LoVo (cell line): Measurements from ENCODE around the gene ITGA2B.
"Not testable (repeated sequence)": the region's sequence is repeated elsewhere in the genome, so short reads cannot be mapped to it uniquely, and the experiment has no call there.

Experiments
- DNase-seq: peaks from one replicate; pipeline ENCODE4 v3.0.0-alpha.2; 2016; ENCODE audit warnings: low spot score

Gene ITGA2B

DNA sequence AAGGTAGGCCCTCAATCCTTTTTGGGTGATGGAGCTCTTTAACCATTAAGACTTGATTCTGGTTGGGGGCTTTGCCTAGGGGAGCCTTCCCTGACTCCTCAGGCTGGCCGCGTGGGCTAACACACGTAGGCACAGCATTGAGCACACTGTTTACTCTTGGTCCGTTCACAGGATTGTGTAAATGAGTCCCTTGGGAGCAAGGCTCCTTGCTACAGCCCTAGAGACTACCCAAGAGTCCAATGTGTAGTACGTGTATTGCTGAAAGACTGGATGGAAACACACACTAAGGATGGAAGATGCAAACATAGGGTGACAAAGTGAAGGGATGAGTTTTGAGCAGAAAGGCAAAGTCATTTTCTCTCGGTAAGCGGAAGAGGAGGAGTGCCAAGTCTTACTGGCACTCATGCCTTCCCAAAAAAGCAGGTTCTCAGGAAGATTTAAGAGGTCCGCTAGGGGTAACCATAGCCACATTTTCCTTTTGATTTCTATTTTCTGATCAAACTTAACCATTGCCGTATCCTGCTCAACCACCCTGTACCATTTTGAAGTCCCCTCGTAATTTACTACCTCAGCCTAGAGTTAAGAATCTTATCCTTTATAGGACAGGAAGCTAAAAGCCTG is 911 bp upstream of the ITGA2B start:
- no peak for DNase-seq

GRCh38 chr17:44389723-44390202 is 314 bp upstream of the ITGA2B start:
- DNase-seq: no peak

DNA sequence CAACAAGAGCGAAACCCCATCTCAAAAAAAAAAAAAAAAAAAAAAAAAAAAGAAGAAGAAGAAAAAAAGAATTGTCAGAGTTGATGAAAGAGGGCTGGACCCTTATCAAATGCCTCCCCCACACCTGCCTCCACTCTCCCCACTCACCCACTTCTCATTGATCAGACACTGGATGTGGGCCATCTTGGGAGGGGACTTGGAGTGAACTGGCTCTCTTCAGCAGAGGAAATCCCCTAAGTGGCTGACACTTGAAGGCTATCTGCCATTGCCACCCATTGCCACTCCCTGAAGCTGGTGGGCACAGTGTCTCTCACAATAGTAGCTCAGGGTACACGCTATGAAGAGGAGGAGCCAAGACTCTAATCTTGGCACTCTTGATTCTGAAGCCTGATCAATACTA is 1.6 kb downstream of the ITGA2B start:
- no peak for DNase-seq

- no peak for DNase-seq
These were observed 3.3 kb downstream of the ITGA2B start for GRCh38 chr17:44386182-44386525.

GRCh38 chr17:44385287-44386181 is 3.9 kb downstream of the ITGA2B start:
- peak; percentile 86 for DNase-seq

- no peak for DNase-seq
These were observed 4.6 kb downstream of the ITGA2B start for GRCh38 chr17:44384823-44385286.

DNA sequence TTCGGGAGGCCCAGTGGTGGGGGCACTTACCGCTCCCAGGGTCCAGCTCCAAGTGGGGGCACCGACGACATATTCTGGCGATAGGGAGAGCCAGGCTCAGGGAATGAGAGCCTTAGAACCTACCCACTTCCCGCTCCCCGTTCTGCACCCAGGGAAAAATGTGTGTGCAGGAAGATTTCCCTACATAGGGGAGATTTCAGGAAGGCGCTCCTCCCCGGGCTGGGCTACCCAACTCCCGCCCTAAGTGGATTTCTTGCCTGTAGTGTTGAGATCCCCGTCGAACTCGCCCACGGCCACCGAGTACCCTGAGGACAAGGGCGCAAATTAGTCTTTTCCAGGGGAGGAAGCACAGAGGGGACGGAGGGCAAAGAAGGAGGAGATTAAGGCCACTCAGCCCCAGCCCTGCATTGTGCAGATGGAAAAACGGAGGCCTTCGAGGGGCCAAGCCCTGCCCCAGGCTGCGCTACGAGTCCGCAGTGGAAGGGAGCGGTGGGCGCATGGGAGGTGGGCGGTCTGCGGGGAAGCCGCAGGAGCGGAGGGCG is 5.1 kb downstream of the ITGA2B start:
- no peak for DNase-seq

- no peak for DNase-seq
These were observed 5.6 kb downstream of the ITGA2B start for GRCh38 chr17:44383861-44384260.

GRCh38 chr17:44383363-44383762 is 6.1 kb downstream of the ITGA2B start:
- DNase-seq: no peak

DNA sequence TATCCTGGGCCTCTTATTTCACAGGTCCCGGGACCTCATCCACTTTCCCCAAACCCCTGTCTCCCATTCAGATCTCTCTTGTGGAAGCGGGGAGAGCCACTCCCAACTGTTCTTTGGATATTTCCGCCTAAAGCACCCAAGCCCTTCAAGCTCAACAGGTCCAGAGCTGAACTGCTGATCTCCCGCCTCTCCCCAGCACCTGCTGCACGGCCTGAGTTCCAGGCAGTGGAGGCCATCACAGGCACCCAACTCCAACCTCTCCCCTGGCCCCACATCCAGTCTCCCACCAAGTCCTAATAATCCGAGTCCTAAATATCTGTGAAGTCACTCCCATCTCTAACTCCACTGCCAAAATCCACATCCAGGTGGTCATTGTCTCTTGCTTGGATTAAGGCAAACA is 6.5 kb downstream of the ITGA2B start:
- no peak for DNase-seq

GRCh38 chr17:44381810-44382305 is 7.6 kb downstream of the ITGA2B start:
- DNase-seq: no peak

DNA sequence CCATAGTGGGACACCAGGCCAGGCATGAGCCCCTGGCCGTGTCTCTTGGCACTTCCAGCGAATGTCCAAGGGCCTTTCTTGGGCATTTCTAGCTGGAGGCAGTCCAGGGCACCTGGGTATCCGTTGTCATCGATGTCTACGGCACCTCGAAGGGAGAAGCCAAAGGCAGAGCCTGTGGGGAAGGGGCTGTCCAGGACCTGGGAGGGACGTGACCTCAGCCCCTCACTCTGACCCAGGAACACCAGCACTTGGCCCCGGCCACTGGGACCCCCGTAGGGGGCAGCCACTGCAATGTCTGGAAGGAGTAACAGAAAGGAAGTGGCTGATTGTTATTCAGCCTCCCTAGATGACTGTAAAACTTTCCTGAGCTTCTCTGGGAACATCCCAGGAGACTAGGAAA is 8.7 kb downstream of the ITGA2B start:
- DNase-seq: no peak

DNA sequence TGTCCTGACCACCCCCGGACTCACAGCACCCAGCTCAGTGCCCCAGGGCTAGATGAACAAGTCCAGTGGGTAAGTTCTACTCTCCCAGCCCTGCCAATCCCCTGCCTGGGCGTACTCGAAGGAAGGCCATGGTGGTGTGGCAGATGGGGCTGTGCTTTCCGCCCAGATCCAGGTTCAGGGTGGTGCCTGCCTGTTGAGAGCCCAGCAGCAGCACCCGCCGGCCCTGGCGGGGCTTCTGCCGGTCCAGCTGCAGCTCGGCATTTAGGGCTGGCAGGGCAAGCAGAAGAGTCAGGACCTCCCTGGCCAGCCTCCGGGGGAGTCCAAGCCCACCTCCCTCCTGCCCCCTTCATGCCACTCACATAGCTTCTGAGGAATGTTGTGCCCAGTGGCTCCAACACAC is 9.6 kb downstream of the ITGA2B start:
- DNase-seq: no peak

GRCh38 chr17:44378171-44378705 is 11.2 kb downstream of the ITGA2B start:
- DNase-seq: no peak

DNA sequence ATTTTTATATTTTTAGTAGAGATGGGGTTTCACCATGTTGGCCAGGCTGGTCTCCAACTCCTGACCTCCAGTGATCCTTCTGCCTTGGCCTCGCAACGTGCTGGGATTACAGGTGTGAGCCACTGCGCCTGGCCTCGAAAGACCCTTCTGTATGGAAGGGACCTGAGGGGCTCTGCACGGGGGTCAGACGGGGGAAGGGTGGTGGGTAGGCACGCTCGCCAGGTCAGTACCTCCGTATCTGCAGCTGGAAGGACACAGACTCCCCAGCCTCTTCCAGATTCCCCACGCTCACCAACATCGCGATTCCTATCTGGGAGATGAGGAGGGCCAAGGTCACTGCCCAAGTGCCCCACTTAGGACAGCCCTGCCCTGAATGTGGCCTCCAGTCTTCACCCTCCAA is 12.7 kb downstream of the ITGA2B start:
- no peak for DNase-seq

DNA sequence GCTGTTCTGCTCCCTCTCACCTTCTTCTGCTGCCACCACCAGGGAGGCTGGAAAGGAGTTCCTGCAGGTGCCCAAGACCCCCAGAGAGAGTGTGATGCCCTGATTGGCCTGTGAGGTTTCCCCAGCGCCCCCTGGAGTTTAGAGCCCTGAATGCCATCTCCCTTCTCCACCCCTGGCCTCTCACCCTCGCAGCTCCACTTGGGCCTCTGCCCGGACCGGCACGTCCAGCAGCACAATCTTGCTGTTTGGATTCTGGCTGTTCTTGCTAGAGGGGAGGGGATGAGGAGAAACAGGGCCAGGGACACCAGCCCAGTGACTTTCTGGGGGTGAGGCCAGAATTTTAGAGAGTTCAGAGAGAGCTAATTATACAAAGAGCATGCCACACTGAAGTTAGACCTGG is 13.3 kb downstream of the ITGA2B start:
- no peak for DNase-seq

- DNase-seq: no peak
These were observed 14.0 kb downstream of the ITGA2B start for GRCh38 chr17:44375196-44376017.

DNA sequence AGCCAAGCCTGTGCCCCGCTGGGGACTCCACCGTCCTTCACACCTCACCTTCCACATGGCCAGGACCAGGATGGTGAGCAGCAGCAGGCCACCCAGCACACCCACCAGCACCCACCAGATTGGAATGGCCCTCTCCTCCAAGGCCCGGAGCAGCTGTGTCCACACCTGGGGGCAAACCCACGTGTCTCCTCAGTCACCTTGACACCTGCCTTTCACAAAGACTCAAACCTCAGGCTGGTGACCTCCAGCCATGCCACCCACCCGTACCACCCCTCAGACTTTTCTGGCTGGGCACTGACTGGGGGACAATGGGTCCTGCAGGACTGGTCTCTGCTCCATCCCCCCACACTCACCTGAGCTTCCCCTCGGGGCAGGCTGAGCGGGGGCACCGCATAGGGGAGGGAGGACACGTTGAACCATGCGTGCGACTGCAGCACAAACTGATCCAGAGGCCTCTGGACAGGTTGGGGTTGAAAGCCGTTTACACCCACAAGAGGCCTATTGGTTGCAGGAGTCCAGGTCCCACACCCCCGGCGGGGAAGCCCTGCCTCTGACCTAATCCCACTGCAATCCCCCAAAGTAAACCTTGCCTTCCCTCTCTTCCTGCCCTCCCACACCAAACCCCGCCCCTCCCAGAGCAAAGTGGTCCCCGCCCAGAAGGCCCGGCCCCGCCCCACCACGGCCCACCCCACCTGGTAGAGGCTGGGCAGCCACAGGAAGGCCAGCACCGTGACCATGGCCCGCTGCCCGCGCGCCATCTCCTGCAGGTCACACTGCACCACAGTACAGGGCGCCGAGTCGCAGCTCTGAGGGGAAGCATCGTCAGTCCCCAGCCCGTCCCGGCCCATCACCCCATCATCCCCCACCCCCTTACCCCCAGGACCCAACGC is 14.9 kb downstream of the ITGA2B start:
- DNase-seq: no peak

GRCh38 chr17:44372036-44372435 is 17.4 kb downstream of the ITGA2B start:
- no peak for DNase-seq

- not testable (repeated sequence) for DNase-seq
These were observed 19.9 kb downstream of the ITGA2B start for GRCh38 chr17:44369414-44370023.
